HFFc6 (cell line): Measurements from ENCODE around the gene CCNB1IP1. TPM values are rescaled to one million over a fixed set of nuclear protein-coding genes. Genes with fewer than 3 reads are reported as not detected.
"Not testable (repeated sequence)": the region's sequence is repeated elsewhere in the genome, so short reads cannot be mapped to it uniquely, and the experiment has no call there.

Source experiments
- DNase-seq: peaks from one replicate; pipeline ENCODE4 v3.0.0-alpha.2; 2018
- H3K27ac Mint-ChIP-seq: 2 replicates; pipeline ENCODE4 v1.8.0; 2020; ENCODE audit warnings: mild to moderate bottlenecking, mixed read lengths
- H3K27me3 Mint-ChIP-seq: 2 replicates; pipeline ENCODE4 v1.8.0; 2021; ENCODE audit warnings: mild to moderate bottlenecking, moderate library complexity, mixed read lengths; ENCODE audit not compliant: insufficient read depth
- H3K36me3 Mint-ChIP-seq: 2 replicates; pipeline ENCODE4 v1.8.0; 2021; ENCODE audit warnings: low read depth, mixed read lengths
- H3K4me1 Mint-ChIP-seq: 2 replicates; pipeline ENCODE4 v1.8.0; 2020; ENCODE audit warnings: low read depth, mixed read lengths
- H3K4me3 Mint-ChIP-seq: 2 replicates; pipeline ENCODE4 v1.8.0; 2020; ENCODE audit warnings: mild to moderate bottlenecking, moderate library complexity, mixed read lengths
- H3K9me3 Mint-ChIP-seq: 2 replicates; pipeline ENCODE4 v1.8.0; 2020; ENCODE audit warnings: mild to moderate bottlenecking, mixed read lengths
- total RNA-seq, 6 experiments: library from RNA; stranded (reverse); fragmentation: NEBNext Ultra II Directional; extraction: Animal tissue kit (Norgen Biotek cat#: 25700); gene quantifications; 2 replicates in 1 of 6; 3 replicates in 5 of 6; pipeline ENCODE4 v1.2.3, GENCODE V29; 2021
- TF ChIP-seq, protein P1 (sequence below): fragments of 200-600 bp; sonication (generic); IDR thresholded peaks from 2 replicates; pipeline ENCODE4 v1.5.0; 2021; ENCODE audit warnings: antibody characterized with exemption, mild to moderate bottlenecking

The CCNB1IP1 gene
- total RNA-seq, 6 experiments from 2014 or later = 17.6 to 24.0 (median 20.3) TPM

DNA sequence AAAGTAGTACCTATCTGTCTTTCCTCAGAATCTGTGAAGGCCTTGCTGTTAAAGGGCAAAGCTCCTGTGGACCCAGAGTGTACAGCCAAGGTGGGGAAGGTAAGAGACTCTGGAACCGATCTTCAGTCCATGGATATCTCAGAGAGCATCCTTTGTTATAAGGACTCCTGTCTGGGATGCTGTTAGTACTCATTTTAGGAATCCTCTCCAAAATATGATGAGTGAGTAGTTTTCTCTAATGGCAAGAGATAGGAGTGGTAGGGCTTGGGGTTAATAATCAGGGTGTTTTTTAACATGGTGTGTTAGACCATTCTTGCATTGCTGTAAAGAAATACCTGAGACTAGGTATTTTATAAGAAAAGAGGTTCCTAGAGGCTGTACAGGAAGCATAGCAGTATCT is 12.3 kb upstream of the CCNB1IP1 start:
- H3K4me1 Mint-ChIP-seq = peaks cover 25% of the 10 kb centered on the region
- peaks cover 16% of the 10 kb centered on the region for H3K36me3 Mint-ChIP-seq
- H3K27ac Mint-ChIP-seq = peak overlapping the region; percentile 59; the same call in 1 of the 2 replicates
- no peak for DNase-seq
- no peak overlapping the region for H3K4me3 Mint-ChIP-seq
- no peaks in the 10 kb centered on the region for H3K9me3 Mint-ChIP-seq
- no peaks in the 10 kb centered on the region; the same call in 1 of the 2 replicates for H3K27me3 Mint-ChIP-seq
- TF ChIP-seq, protein P1, sequence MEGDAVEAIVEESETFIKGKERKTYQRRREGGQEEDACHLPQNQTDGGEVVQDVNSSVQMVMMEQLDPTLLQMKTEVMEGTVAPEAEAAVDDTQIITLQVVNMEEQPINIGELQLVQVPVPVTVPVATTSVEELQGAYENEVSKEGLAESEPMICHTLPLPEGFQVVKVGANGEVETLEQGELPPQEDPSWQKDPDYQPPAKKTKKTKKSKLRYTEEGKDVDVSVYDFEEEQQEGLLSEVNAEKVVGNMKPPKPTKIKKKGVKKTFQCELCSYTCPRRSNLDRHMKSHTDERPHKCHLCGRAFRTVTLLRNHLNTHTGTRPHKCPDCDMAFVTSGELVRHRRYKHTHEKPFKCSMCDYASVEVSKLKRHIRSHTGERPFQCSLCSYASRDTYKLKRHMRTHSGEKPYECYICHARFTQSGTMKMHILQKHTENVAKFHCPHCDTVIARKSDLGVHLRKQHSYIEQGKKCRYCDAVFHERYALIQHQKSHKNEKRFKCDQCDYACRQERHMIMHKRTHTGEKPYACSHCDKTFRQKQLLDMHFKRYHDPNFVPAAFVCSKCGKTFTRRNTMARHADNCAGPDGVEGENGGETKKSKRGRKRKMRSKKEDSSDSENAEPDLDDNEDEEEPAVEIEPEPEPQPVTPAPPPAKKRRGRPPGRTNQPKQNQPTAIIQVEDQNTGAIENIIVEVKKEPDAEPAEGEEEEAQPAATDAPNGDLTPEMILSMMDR = no peak

DNA sequence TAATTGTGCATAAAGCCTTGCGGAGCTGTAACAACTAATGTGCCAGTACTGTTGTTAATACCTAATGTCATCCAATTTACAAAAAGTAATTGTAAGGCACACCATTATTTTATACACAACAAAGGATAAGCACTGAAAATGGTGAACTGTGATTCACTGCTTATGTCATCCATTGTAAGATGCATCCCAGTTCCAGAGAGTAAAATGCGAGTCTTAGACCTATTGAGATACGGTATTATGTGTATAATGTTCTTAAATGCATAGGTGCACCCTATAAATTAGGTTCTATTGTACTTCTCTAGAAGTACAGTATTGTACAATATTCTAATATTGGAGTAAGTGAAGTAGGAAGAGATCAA is 10.8 kb upstream of the CCNB1IP1 start:
- H3K27ac Mint-ChIP-seq = peak overlapping the region; percentile 94
- peaks cover 15% of the 10 kb centered on the region for H3K36me3 Mint-ChIP-seq
- TF ChIP-seq, protein P1 = no peak
- H3K9me3 Mint-ChIP-seq = no peaks in the 10 kb centered on the region
- H3K4me3 Mint-ChIP-seq = peak overlapping the region; percentile 94
- H3K4me1 Mint-ChIP-seq = peaks cover 16% of the 10 kb centered on the region
- no peaks in the 10 kb centered on the region; the same call in 1 of the 2 replicates for H3K27me3 Mint-ChIP-seq
- peak; percentile 29 for DNase-seq

DNA sequence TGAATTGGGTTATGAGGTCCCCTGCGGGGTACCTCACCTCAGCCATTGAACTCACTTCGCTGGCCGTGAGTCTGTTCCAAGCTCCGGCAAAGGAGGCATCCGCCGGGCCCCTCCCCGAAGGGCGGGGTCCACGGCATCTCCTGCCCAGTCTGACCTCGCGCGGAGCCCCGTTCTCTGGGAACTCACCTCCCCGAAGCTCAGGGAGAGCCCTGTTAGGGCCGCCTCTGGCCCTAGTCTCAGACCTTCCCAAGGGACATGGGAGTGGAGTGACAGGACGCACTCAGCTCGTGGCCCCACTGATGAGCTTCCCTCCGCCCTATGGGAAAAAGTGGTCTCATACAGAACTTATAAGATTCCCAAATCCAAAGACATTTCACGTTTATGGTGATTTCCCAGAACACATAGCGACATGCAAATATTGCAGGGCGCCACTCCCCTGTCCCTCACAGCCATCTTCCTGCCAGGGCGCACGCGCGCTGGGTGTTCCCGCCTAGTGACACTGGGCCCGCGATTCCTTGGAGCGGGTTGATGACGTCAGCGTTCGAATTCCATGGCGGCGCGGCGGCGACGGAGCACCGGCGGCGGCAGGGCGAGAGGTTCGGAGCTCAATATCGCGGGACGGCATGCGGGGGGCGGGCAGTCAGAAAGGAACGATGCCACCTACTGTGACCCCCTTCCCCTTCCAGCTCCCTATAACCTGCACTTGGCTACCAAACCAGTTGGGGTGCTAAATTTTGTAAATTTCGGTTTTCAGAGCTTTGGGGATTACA is 10.2 kb upstream of the CCNB1IP1 start, which contains the start of gene PARP2:
Gene PARP2 (plus strand): TSS at position 544 of the 770 bp plus-strand sequence. CDS start 7 bp downstream, at position 551.
- H3K27me3 Mint-ChIP-seq = no peaks in the 10 kb centered on the region; the same call in 1 of the 2 replicates
- peak; percentile 100 for DNase-seq
- H3K4me1 Mint-ChIP-seq = peaks cover 16% of the 10 kb centered on the region
- no peaks in the 10 kb centered on the region for H3K9me3 Mint-ChIP-seq
- peak within 1 kb of the TSS; percentile 94 for H3K27ac Mint-ChIP-seq
- H3K36me3 Mint-ChIP-seq = peaks cover 15% of the 10 kb centered on the region
- TF ChIP-seq, protein P1 = peak; percentile 45; the same call in 1 of the 2 replicates
- peak within 1 kb of the TSS; percentile 94 for H3K4me3 Mint-ChIP-seq

GRCh38 chr14:20341646-20342045 is 8.6 kb upstream of the CCNB1IP1 start:
- H3K9me3 Mint-ChIP-seq = no peaks in the 10 kb centered on the region
- peak overlapping the region; percentile 94 for H3K4me3 Mint-ChIP-seq
- H3K36me3 Mint-ChIP-seq = peaks cover 13% of the 10 kb centered on the region
- DNase-seq = no peak
- no peaks in the 10 kb centered on the region; the same call in 1 of the 2 replicates for H3K27me3 Mint-ChIP-seq
- no peak overlapping the region for H3K27ac Mint-ChIP-seq
- TF ChIP-seq, protein P1 = no peak
- peaks cover 16% of the 10 kb centered on the region for H3K4me1 Mint-ChIP-seq

GRCh38 chr14:20341032-20341431 is 8.0 kb upstream of the CCNB1IP1 start:
- not testable (repeated sequence) for DNase-seq, H3K27ac Mint-ChIP-seq, H3K36me3 Mint-ChIP-seq, H3K27me3 Mint-ChIP-seq, H3K4me3 Mint-ChIP-seq, H3K9me3 Mint-ChIP-seq
- H3K4me1 Mint-ChIP-seq = peaks cover 16% of the 10 kb centered on the region

DNA sequence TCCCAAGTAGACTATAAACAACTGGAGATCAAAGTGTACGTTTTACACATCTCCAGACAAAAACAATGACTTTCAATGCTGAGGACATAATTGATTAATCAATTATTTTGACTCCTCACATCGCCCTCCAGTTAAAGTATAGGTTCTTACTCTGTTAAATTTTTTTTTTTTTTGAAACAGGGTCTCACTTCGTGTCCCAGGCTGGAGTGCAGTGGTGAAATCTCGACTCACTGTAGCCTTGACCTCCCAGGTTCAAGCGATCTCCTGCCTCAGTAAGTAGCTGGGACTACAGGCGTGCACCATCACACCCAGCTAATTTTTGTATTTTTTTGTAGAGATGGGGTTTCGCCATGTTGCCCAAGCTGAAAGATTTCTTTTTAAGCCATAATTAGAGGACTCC is 938 bp upstream of the CCNB1IP1 start:
- Mint-ChIP-seq H3K4me3 (peak overlapping the region; percentile 98; the same call in 1 of the 2 replicates), H3K9me3 (no peaks in the 10 kb centered on the region), H3K27ac (peak overlapping the region; percentile 93; the same call in 1 of the 2 replicates), H3K36me3 (peaks cover 6% of the 10 kb centered on the region; the same call in 1 of the 2 replicates), H3K4me1 (peaks cover 38% of the 10 kb centered on the region), H3K27me3 (no peaks in the 10 kb centered on the region; the same call in none of the 2 replicates)
- TF ChIP-seq, protein P1 = no peak
- no peak for DNase-seq
